HCT116 (cell line): ENCODE measurements around the gene NR1H4. TPM values are rescaled to one million over a fixed set of nuclear protein-coding genes. Genes with fewer than 3 reads are reported as not detected.

Experiments used
- ATAC-seq: fragments of 200-7000 bp; cut with Tn5 transposase; 2 replicates; pipeline ENCODE4 v1.9.1; 2020; ENCODE audit warnings: mild to moderate bottlenecking, moderate library complexity
- BruUV-seq: library from RNA; stranded (reverse); fragments of 400-500 nt; replicated peaks from 2 replicates; lab custom pipeline; 2021; lab: Mats Ljungman, UMichigan
- CTCF ChIA-PET: fragments of 300-600 bp; sonication (Branson Sonifier 250); formaldehyde crosslinking; loops from one replicate; lab custom pipeline; 2021; ENCODE audit warnings: antibody characterized with exemption; lab: Charles Lee
- POLR2A ChIA-PET: fragments of 300-600, 350-600 bp; sonication (Branson Sonifier 250); formaldehyde crosslinking; loops from one replicate; lab custom pipeline; 2021; ENCODE audit warnings: antibody characterized with exemption; lab: Charles Lee
- RAD21 ChIA-PET, 2 experiments: fragments of 300-600 bp; sonication (Branson Sonifier 250); formaldehyde crosslinking; loops; one replicate each; lab custom pipeline; 2023; ENCODE audit warnings: low total read pairs in 2 of 2; ENCODE audit not compliant: uncharacterized antibody in 2 of 2, unreplicated experiment in 2 of 2, low non-redundant PET in 1 of 2; lab: Charles Lee
- DNase-seq: peaks from one replicate; pipeline ENCODE4 v3.0.0-alpha.2; 2010; ENCODE audit warnings: low read depth, low spot score
- H2AFZ ChIP-seq: fragments of 200-600 bp; shearing (Covaris generic), sonication (generic); 2 replicates; pipeline ENCODE4 v1.6.1; 2017; ENCODE audit warnings: low read depth, mixed run types, mixed read lengths, antibody characterized with exemption, low read length; ENCODE audit not compliant: poor library complexity, severe bottlenecking
- H3K27ac ChIP-seq: 2 replicates; pipeline ENCODE4 v1.5.1; 2012; ENCODE audit warnings: low read depth, low read length
- H3K27me3 ChIP-seq: fragments of 200-600 bp; sonication (generic); 2 replicates; pipeline ENCODE4 v1.6.1; 2016; ENCODE audit warnings: mixed run types, low read length, mixed read lengths; ENCODE audit not compliant: insufficient read depth
- H3K36me3 ChIP-seq, 2 experiments: fragments of 200-500 bp in 1 of 2; fragments of 200-600 bp in 1 of 2; sonication (Bioruptor generic) in 1 of 2; sonication (generic) in 1 of 2; 2 replicates each; pipeline versions ENCODE4 v1.5.1 to v1.6.1; 2014 to 2016; ENCODE audit warnings: low read length in 2 of 2, inconsistent platforms in 1 of 2, mixed read lengths in 1 of 2, mixed run types in 1 of 2; ENCODE audit not compliant: insufficient read depth in 2 of 2, control insufficient read depth in 1 of 2
- H3K4me1 ChIP-seq, 2 experiments: fragments of 200-600 bp in 1 of 2; sonication (generic) in 1 of 2; 2 replicates each; pipeline versions ENCODE4 v1.5.1 to v1.6.1; 2012 to 2017; ENCODE audit warnings: low read length in 2 of 2, inconsistent platforms in 1 of 2, mild to moderate bottlenecking in 1 of 2, mixed read lengths in 1 of 2, mixed run types in 1 of 2, moderate library complexity in 1 of 2; ENCODE audit not compliant: insufficient read depth in 2 of 2, control insufficient read depth in 1 of 2
- H3K4me2 ChIP-seq: fragments of 200-600 bp; sonication (generic); 2 replicates; pipeline ENCODE4 v1.6.1; 2017; ENCODE audit warnings: mixed run types, low read length, mixed read lengths
- H3K4me3 ChIP-seq, 2 experiments: fragments of 200-600 bp in 1 of 2; sonication (generic) in 1 of 2; replicated peaks in 1 of 2; 2 replicates each; pipeline ENCODE4 v1.5.1; 2011 to 2016; ENCODE audit warnings: low read length in 2 of 2, control low read depth in 1 of 2, low read depth in 1 of 2, mild to moderate bottlenecking in 1 of 2, mixed read lengths in 1 of 2, mixed run types in 1 of 2
- H3K79me2 ChIP-seq: fragments of 200-600 bp; sonication (generic); 2 replicates; pipeline ENCODE4 v1.6.1; 2017; ENCODE audit warnings: mild to moderate bottlenecking, mixed run types, low read length, moderate library complexity, mixed read lengths; ENCODE audit not compliant: insufficient read depth
- H3K9ac ChIP-seq: fragments of 200-600 bp; sonication (generic); 2 replicates; pipeline ENCODE4 v1.6.1; 2016; ENCODE audit warnings: low read length, mixed read lengths
- H3K9me2 ChIP-seq: fragments of 200-600 bp; sonication (generic), shearing (Covaris generic); 2 replicates; pipeline ENCODE4 v1.6.1; 2017; ENCODE audit warnings: mixed run types, mild to moderate bottlenecking, moderate library complexity; ENCODE audit not compliant: insufficient read depth
- H3K9me3 ChIP-seq, 2 experiments: fragments of 200-500 bp in 1 of 2; fragments of 200-600 bp in 1 of 2; sonication (Bioruptor generic) in 1 of 2; sonication (generic) in 1 of 2; 2 replicates each; pipeline ENCODE4 v1.6.1; 2014 to 2017; ENCODE audit warnings: low read length in 2 of 2, mixed read lengths in 2 of 2, inconsistent platforms in 1 of 2, low read depth in 1 of 2, mild to moderate bottlenecking in 1 of 2, mixed run types in 1 of 2, moderate library complexity in 1 of 2; ENCODE audit not compliant: control insufficient read depth in 1 of 2, insufficient read depth in 1 of 2
- H4K20me1 ChIP-seq: fragments of 200-600 bp; sonication (generic), shearing (Covaris generic); 2 replicates; pipeline ENCODE4 v1.6.1; 2017; ENCODE audit warnings: mixed run types, mild to moderate bottlenecking, moderate library complexity; ENCODE audit not compliant: insufficient read depth
- SIN3A ChIP-seq: IDR thresholded peaks from 2 replicates; pipeline ENCODE4 v1.6.1; 2012; ENCODE audit warnings: low read depth
- SRF ChIP-seq: IDR thresholded peaks from 2 replicates; pipeline ENCODE4 v1.6.1; 2012; ENCODE audit warnings: low read depth
- intact Hi-C: fragments of 100-400 bp; cut with micrococcal nuclease; formaldehyde crosslinking; loops from 2 replicates; pipeline ENCODE4 v1.10.0; 2022
- total RNA-seq: library from RNA; stranded (reverse); gene quantifications from one replicate; pipeline ENCODE4 v1.2.1, GENCODE V29; 2021; ENCODE audit not compliant: unreplicated experiment
- TF ChIP-seq, protein P1 (sequence below): IDR thresholded peaks from 2 replicates; pipeline ENCODE4 v1.6.1; 2011; ENCODE audit warnings: mild to moderate bottlenecking, low read length, moderate library complexity; ENCODE audit not compliant: insufficient replicate concordance; ENCODE audit errors: extremely low read depth
- TF ChIP-seq, protein P2 (sequence below), 3 experiments: fragments of 200-600 bp in 1 of 3; sonication (generic) in 1 of 3; IDR thresholded peaks in 2 of 3; conservative IDR thresholded peaks in 1 of 3; 2 replicates each; pipeline ENCODE4 v1.5.1; 2012 to 2017; ENCODE audit warnings: low read depth in 2 of 3, low read length in 2 of 3, antibody characterized with exemption in 1 of 3, borderline replicate concordance in 1 of 3, control low read depth in 1 of 3, mild to moderate bottlenecking in 1 of 3, mixed read lengths in 1 of 3, mixed run types in 1 of 3, moderate library complexity in 1 of 3; ENCODE audit not compliant: insufficient read depth in 1 of 3

The NR1H4 gene
- total RNA-seq, 1 experiment from 2014 or later = not detected

DNA sequence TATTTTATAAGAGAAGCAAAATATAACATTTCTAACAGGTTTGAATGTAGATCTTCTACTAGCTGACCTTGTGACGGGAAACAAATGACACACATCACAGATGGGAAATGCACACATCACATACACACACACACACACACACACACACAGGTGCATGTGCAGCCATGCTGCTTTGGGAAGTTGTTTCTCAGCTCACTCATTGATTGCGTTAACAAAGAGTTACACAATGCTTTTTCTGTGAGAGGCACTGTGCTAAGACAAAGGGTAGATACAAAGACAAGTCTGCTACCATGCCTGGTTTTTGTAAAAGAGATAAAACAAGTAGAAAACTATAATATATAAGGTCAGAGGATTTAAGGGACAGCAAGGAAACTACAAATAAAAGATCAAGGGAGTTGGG, 1.3 kb upstream of the NR1H4 start:
- BruUV-seq = no TSS peak
- H3K9me3 ChIP-seq = no peaks in the 10 kb centered on the region
- H2AFZ ChIP-seq = no peak overlapping the region
- RAD21 ChIA-PET = no interaction called here
- H3K27me3 ChIP-seq = peaks cover 17% of the 10 kb centered on the region; the same call in 1 of the 2 replicates
- no peak overlapping the region for H3K9ac ChIP-seq
- no peak overlapping the region for H3K4me3 ChIP-seq
- no peaks in the 10 kb centered on the region for H3K36me3 ChIP-seq
- ATAC-seq (no peak), DNase-seq (no peak)
- intact Hi-C loops = no loop called here
- H3K4me2 ChIP-seq = no peak overlapping the region
- no peaks in the 10 kb centered on the region for H3K79me2 ChIP-seq
- no peak overlapping the region for H3K27ac ChIP-seq
- H3K9me2 ChIP-seq = no peaks in the 10 kb centered on the region
- no peak for TF ChIP-seq SIN3A
- TF ChIP-seq SRF = no peak
- TF ChIP-seq, protein P1, sequence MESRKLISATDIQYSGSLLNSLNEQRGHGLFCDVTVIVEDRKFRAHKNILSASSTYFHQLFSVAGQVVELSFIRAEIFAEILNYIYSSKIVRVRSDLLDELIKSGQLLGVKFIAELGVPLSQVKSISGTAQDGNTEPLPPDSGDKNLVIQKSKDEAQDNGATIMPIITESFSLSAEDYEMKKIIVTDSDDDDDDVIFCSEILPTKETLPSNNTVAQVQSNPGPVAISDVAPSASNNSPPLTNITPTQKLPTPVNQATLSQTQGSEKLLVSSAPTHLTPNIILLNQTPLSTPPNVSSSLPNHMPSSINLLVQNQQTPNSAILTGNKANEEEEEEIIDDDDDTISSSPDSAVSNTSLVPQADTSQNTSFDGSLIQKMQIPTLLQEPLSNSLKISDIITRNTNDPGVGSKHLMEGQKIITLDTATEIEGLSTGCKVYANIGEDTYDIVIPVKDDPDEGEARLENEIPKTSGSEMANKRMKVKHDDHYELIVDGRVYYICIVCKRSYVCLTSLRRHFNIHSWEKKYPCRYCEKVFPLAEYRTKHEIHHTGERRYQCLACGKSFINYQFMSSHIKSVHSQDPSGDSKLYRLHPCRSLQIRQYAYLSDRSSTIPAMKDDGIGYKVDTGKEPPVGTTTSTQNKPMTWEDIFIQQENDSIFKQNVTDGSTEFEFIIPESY = no peak
- TF ChIP-seq, protein P2, sequence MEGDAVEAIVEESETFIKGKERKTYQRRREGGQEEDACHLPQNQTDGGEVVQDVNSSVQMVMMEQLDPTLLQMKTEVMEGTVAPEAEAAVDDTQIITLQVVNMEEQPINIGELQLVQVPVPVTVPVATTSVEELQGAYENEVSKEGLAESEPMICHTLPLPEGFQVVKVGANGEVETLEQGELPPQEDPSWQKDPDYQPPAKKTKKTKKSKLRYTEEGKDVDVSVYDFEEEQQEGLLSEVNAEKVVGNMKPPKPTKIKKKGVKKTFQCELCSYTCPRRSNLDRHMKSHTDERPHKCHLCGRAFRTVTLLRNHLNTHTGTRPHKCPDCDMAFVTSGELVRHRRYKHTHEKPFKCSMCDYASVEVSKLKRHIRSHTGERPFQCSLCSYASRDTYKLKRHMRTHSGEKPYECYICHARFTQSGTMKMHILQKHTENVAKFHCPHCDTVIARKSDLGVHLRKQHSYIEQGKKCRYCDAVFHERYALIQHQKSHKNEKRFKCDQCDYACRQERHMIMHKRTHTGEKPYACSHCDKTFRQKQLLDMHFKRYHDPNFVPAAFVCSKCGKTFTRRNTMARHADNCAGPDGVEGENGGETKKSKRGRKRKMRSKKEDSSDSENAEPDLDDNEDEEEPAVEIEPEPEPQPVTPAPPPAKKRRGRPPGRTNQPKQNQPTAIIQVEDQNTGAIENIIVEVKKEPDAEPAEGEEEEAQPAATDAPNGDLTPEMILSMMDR (IDR thresholded peaks at IDR 0.05 in 2 of 3, conservative IDR thresholded peaks at IDR 0.05 in 1 of 3; ENCODE audit: borderline replicate concordance in 1 of 3, insufficient read depth in 1 of 3, low read depth in 2 of 3, low read length in 2 of 3) = no peak
- CTCF ChIA-PET = no interaction called here
- POLR2A ChIA-PET = no interaction called here
- H4K20me1 ChIP-seq = no peaks in the 10 kb centered on the region
- no peaks in the 10 kb centered on the region for H3K4me1 ChIP-seq
